NCI-H2081 (cell line): ENCODE data around the gene DZIP3.
A peak's percentile ranks its signal among the peaks of the same experiment; 100 is the strongest.

ENCODE experiments used
- DNase-seq, 2 experiments: peaks; one replicate each; lab custom pipeline; 2025; lab: John Stamatoyannopoulos, UW

Gene DZIP3

GRCh38 chr3:108698461-108698860 is 108.9 kb downstream of the DZIP3 start:
- no peak for DNase-seq

GRCh38 chr3:108705045-108705444 is 115.5 kb downstream of the DZIP3 start:
- no peak for DNase-seq

GRCh38 chr3:108713009-108713516 is 123.5 kb downstream of the DZIP3 start:
- no peak for DNase-seq

- peak; percentile 40 to 67 for DNase-seq
Measured at GRCh38 chr3:108713816-108714215, 124.3 kb downstream of the DZIP3 start.

- no peak for DNase-seq
Measured at GRCh38 chr3:108718454-108718853, 128.9 kb downstream of the DZIP3 start.

GRCh38 chr3:108719178-108719806 is 129.8 kb downstream of the DZIP3 start:
- DNase-seq = no peak

GRCh38 chr3:108722724-108723123 is 133.2 kb downstream of the DZIP3 start:
- DNase-seq = no peak

- no peak for DNase-seq
Measured at GRCh38 chr3:108724101-108724500, 134.6 kb downstream of the DZIP3 start.

GRCh38 chr3:108728105-108728504 is 138.6 kb downstream of the DZIP3 start:
- no peak for DNase-seq

- DNase-seq = no peak
Measured at GRCh38 chr3:108728934-108729333, 139.4 kb downstream of the DZIP3 start.

GRCh38 chr3:108736821-108737220 is 147.3 kb downstream of the DZIP3 start:
- DNase-seq = no peak

GRCh38 chr3:108742929-108743328 is 153.4 kb downstream of the DZIP3 start:
- DNase-seq = no peak
